Gastrocnemius medialis (tissue), 4 donors: ENCODE data around the gene SFMBT1. TPM values are rescaled to one million over a fixed set of nuclear protein-coding genes. Genes with fewer than 3 reads are reported as not detected.
"Not testable (repeated sequence)": the region's sequence is repeated elsewhere in the genome, so short reads cannot be mapped to it uniquely, and the experiment has no call there.

Experiments used
- ATAC-seq, 2 donors: fragments of 150-250 bp; one replicate each; pipeline ENCODE4 v1.9.1; 2016
- DNase-seq, 2 donors: peaks; one replicate each; pipeline ENCODE4 v3.0.0-alpha.2; 2019
- H3K27ac ChIP-seq, 4 donors: fragments of 200-600 bp; sonication (generic); 1 replicate in 1 of 4; 2 replicates in 3 of 4; pipeline ENCODE4 v1.5.1; 2016 to 2018; ENCODE audit warnings: mild to moderate bottlenecking in 2 of 4, moderate library complexity in 1 of 4
- H3K27me3 ChIP-seq, 3 donors: fragments of 200-600 bp; sonication (generic) in 2 of 3; 1 replicate in 1 of 3; 2 replicates in 2 of 3; pipeline versions ENCODE4 v1.5.1 to v1.6.0; 2016 to 2019; ENCODE audit warnings: mild to moderate bottlenecking in 1 of 3, moderate library complexity in 1 of 3
- H3K36me3 ChIP-seq, 2 donors: fragments of 200-600 bp; sonication (generic) in 1 of 2; one replicate each; pipeline ENCODE4 v1.5.1; 2017 to 2018
- H3K4me1 ChIP-seq, 2 donors: fragments of 200-600 bp; sonication (generic) in 1 of 2; one replicate each; pipeline ENCODE4 v1.5.1; 2016 to 2017; ENCODE audit warnings: mild to moderate bottlenecking in 2 of 2
- H3K4me3 ChIP-seq, 4 donors: fragments of 200-600 bp; sonication (generic) in 3 of 4; 1 replicate in 1 of 4; 2 replicates in 3 of 4; pipeline ENCODE4 v1.5.1; 2016 to 2019; ENCODE audit warnings: mild to moderate bottlenecking in 2 of 4
- H3K9me3 ChIP-seq, 3 donors: fragments of 200-600 bp; sonication (generic) in 2 of 3; 1 replicate in 1 of 3; 2 replicates in 2 of 3; pipeline ENCODE4 v1.5.1; 2016 to 2019
- CTCF ChIP-seq, 5 experiments: fragments of 450-650 bp in 3 of 5; fragments of 200-600 bp in 2 of 5; sonication (generic) in 2 of 5; IDR thresholded peaks in 4 of 5; conservative IDR thresholded peaks in 1 of 5; 1 replicate in 4 of 5; 2 replicates in 1 of 5; pipeline ENCODE4 v1.5.1; 2016 to 2019; ENCODE audit warnings: antibody characterized with exemption in 5 of 5, mild to moderate bottlenecking in 3 of 5, moderate library complexity in 3 of 5
- POLR2A ChIP-seq, 2 donors: fragments of 450-650 bp; IDR thresholded peaks; one replicate each; pipeline ENCODE4 v1.6.1; 2017; ENCODE audit warnings: antibody characterized with exemption in 2 of 2, mild to moderate bottlenecking in 2 of 2, moderate library complexity in 2 of 2
- in situ Hi-C, 4 donors: fragments of 200-750 bp; cut with MboI; loops; one replicate each; pipeline versions ENCODE4 v1.15.0 to v1.8.0; 2017; ENCODE audit warnings: low sequenced_read_pairs in 4 of 4
- intact Hi-C: fragments of 100-400 bp; cut with DNase I; formaldehyde crosslinking; loops from one replicate; pipeline ENCODE4 v1.15.1; 2023; ENCODE audit warnings: low total_unique reads
- total RNA-seq, 4 donors: library from RNA; depleted of rRNA; stranded (reverse); fragments of >200 nt; gene quantifications; one replicate each; pipeline versions ENCODE4 v1.1.0 to v1.2.3, GENCODE V29; 2016

SFMBT1 gene
- total RNA-seq, 4 donors from 2014 or later = 17.5 to 39.7 (median 29.8) TPM

GRCh38 chr3:53038679-53039375 is 7.0 kb downstream of the SFMBT1 start:
- TF ChIP-seq POLR2A (IDR thresholded peaks at IDR 0.05) = no peak
- TF ChIP-seq CTCF (IDR thresholded peaks at IDR 0.05 in 4 of 5, conservative IDR thresholded peaks at IDR 0.05 in 1 of 5) = no peak
- in situ Hi-C loops = no loop called here
- Histone ChIP-seq H3K9me3 (no peaks in the 10 kb centered on the region), H3K27ac (no peak overlapping the region), H3K4me1 (peaks cover 14 to 16% of the 10 kb centered on the region in 2 donors), H3K4me3 (no peak overlapping the region), H3K27me3 (no peaks in the 10 kb centered on the region), H3K36me3 (no peaks in the 10 kb centered on the region)
- DNase-seq = no peak
- intact Hi-C loops = no loop called here
- ATAC-seq = no peak

- no peaks in the 10 kb centered on the region for H3K36me3 ChIP-seq
- peaks cover 7 to 12% of the 10 kb centered on the region in 2 donors for H3K4me1 ChIP-seq
- no peaks in the 10 kb centered on the region for H3K27me3 ChIP-seq
- no peaks in the 10 kb centered on the region for H3K9me3 ChIP-seq
- no peak overlapping the region for H3K27ac ChIP-seq
- intact Hi-C loops (no loop called here), in situ Hi-C loops (no loop called here)
- H3K4me3 ChIP-seq = no peak overlapping the region
- ATAC-seq (no peak), DNase-seq (no peak)
- no peak for TF ChIP-seq CTCF (IDR thresholded peaks at IDR 0.05 in 4 of 5, conservative IDR thresholded peaks at IDR 0.05 in 1 of 5)
- no peak for TF ChIP-seq POLR2A (IDR thresholded peaks at IDR 0.05)
Observed at GRCh38 chr3:53035825-53036619, 9.9 kb downstream of the SFMBT1 start.

GRCh38 chr3:53035018-53035417 is 10.9 kb downstream of the SFMBT1 start:
- in situ Hi-C loops, H3K4me1 ChIP-seq, H3K4me3 ChIP-seq, intact Hi-C loops, ATAC-seq, H3K36me3 ChIP-seq, H3K27ac ChIP-seq, H3K27me3 ChIP-seq, DNase-seq, H3K9me3 ChIP-seq: not testable (repeated sequence)

- H3K27ac ChIP-seq, in situ Hi-C loops, H3K36me3 ChIP-seq, intact Hi-C loops, ATAC-seq, H3K4me3 ChIP-seq, DNase-seq, H3K9me3 ChIP-seq, H3K27me3 ChIP-seq, H3K4me1 ChIP-seq: not testable (repeated sequence)
Observed at GRCh38 chr3:53034411-53034810, 11.5 kb downstream of the SFMBT1 start.

DNA sequence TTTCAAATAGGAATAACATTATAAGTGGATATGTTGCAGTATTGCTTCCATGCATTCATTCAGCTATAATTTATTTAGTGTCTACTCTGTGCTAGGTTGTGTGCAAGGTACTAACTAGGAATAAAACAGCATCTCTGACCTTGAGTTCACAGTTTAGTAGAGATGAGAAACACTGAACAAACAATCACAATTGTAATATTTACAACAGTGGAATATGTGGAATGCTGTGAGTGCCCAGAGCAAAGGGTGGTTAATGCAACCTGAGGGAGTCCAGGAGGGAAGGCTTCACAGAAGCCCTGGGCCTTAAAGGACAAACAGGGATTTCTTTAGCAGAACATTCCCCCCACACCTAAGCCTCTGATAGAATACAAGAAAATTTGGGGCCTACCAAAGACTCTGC is 13.3 kb downstream of the SFMBT1 start:
- intact Hi-C loops = no loop called here
- ATAC-seq (no peak), DNase-seq (no peak)
- Histone ChIP-seq H3K27me3 (no peaks in the 10 kb centered on the region), H3K36me3 (no peaks in the 10 kb centered on the region), H3K4me3 (no peak overlapping the region), H3K4me1 (peaks cover 0 to 4% of the 10 kb centered on the region in 2 donors), H3K27ac (no peak overlapping the region), H3K9me3 (no peaks in the 10 kb centered on the region)
- in situ Hi-C loops = no loop called here
- TF ChIP-seq POLR2A (IDR thresholded peaks at IDR 0.05) (no peak), CTCF (IDR thresholded peaks at IDR 0.05 in 4 of 5, conservative IDR thresholded peaks at IDR 0.05 in 1 of 5) (no peak)
